Keratinocyte (primary cell): ENCODE measurements around the gene GTPBP1. TPM values are rescaled to one million over a fixed set of nuclear protein-coding genes. Genes with fewer than 3 reads are reported as not detected.

Source experiments
- DNase-seq: peaks from one replicate; pipeline ENCODE4 v3.0.0-alpha.2; 2011; ENCODE audit warnings: low read depth, missing footprints, low spot score
- FAIRE-seq: peaks from 2 replicates; lab custom pipeline; 2011; peaks lifted over from hg19 to GRCh38; lab: Jason Lieb, UNC
- H2AFZ ChIP-seq: 2 replicates; pipeline ENCODE4 v1.6.0; 2012; ENCODE audit warnings: low read length, control low read depth, inconsistent platforms; ENCODE audit not compliant: control insufficient read depth
- H3K27ac ChIP-seq: 2 replicates; pipeline ENCODE4 v1.5.1; 2011; ENCODE audit warnings: low read length; ENCODE audit not compliant: control insufficient read depth, insufficient read depth
- H3K27me3 ChIP-seq: 3 replicates; pipeline ENCODE4 v1.6.0; 2011; ENCODE audit warnings: low read length; ENCODE audit not compliant: control insufficient read depth, insufficient read depth; ENCODE audit errors: extremely low read depth
- H3K36me3 ChIP-seq, 2 experiments: 2 replicates in 1 of 2; 3 replicates in 1 of 2; pipeline ENCODE4 v1.5.1; 2011; ENCODE audit warnings: low read length in 2 of 2, mild to moderate bottlenecking in 1 of 2; ENCODE audit not compliant: control insufficient read depth in 2 of 2, insufficient read depth in 2 of 2; ENCODE audit errors: extremely low read depth in 1 of 2
- H3K4me1 ChIP-seq: 3 replicates; pipeline ENCODE4 v1.5.1; 2011; ENCODE audit warnings: low read length; ENCODE audit not compliant: control insufficient read depth, insufficient read depth; ENCODE audit errors: extremely low read depth
- H3K4me2 ChIP-seq: 3 replicates; pipeline ENCODE4 v1.6.0; 2011; ENCODE audit warnings: low read depth, low read length; ENCODE audit not compliant: control insufficient read depth, insufficient read depth; ENCODE audit errors: extremely low read depth
- H3K4me3 ChIP-seq, 3 experiments: fragments of 200-600 bp in 1 of 3; sonication (generic) in 1 of 3; 2 replicates in 2 of 3; 3 replicates in 1 of 3; pipeline ENCODE4 v1.5.1; 2011 to 2016; ENCODE audit warnings: low read length in 3 of 3, mild to moderate bottlenecking in 3 of 3, control low read depth in 2 of 3, inconsistent platforms in 1 of 3, low read depth in 1 of 3, mixed read lengths in 1 of 3, mixed run types in 1 of 3, moderate library complexity in 1 of 3; ENCODE audit not compliant: control insufficient read depth in 2 of 3, insufficient read depth in 2 of 3; ENCODE audit errors: extremely low read depth in 1 of 3
- H3K79me2 ChIP-seq: 2 replicates; pipeline ENCODE4 v1.6.0; 2012; ENCODE audit warnings: low read length; ENCODE audit not compliant: control insufficient read depth, insufficient read depth
- H3K9ac ChIP-seq: 3 replicates; pipeline ENCODE4 v1.6.0; 2011; ENCODE audit warnings: low read length; ENCODE audit not compliant: control insufficient read depth, insufficient read depth; ENCODE audit errors: extremely low read depth
- H3K9me1 ChIP-seq: 3 replicates; pipeline ENCODE4 v1.6.0; 2011; ENCODE audit warnings: low read length; ENCODE audit not compliant: control insufficient read depth, insufficient read depth; ENCODE audit errors: extremely low read depth
- H3K9me3 ChIP-seq: 2 replicates; pipeline ENCODE4 v1.5.1; 2012; ENCODE audit warnings: low read depth, low read length; ENCODE audit not compliant: control insufficient read depth
- H4K20me1 ChIP-seq: 3 replicates; pipeline ENCODE4 v1.6.0; 2011; ENCODE audit warnings: low read length; ENCODE audit not compliant: control insufficient read depth, insufficient read depth; ENCODE audit errors: extremely low read depth
- CTCF ChIP-seq, 3 experiments: IDR thresholded peaks in 1 of 3; conservative IDR thresholded peaks in 1 of 3; optimal IDR thresholded peaks in 1 of 3; 2 replicates in 2 of 3; 3 replicates in 1 of 3; pipeline versions ENCODE3 to v1.5.1; 2011; ENCODE audit warnings: low read length in 3 of 3, mild to moderate bottlenecking in 3 of 3, moderate library complexity in 2 of 3, control low read depth in 1 of 3, inconsistent platforms in 1 of 3; ENCODE audit not compliant: insufficient read depth in 2 of 3; ENCODE audit errors: extremely low read depth in 1 of 3
- EZH2 ChIP-seq: IDR thresholded peaks from one replicate; pipeline ENCODE4 v1.6.1; 2012; ENCODE audit warnings: inconsistent platforms, mild to moderate bottlenecking, low read length, moderate library complexity
- dilution Hi-C: fragments of 300-500 bp; cut with MboI; formaldehyde crosslinking; loops from one replicate; pipeline ENCODE4 v1.7.0; 2020; ENCODE audit warnings: low sequenced_read_pairs; ENCODE audit not compliant: extremely low pct_ligation_motif_present
- polyA plus RNA-seq, 5 experiments: library from polyadenylated mRNA; depleted of rRNA in 3 of 5; stranded (reverse) in 3 of 5; stranded (forward) in 1 of 5; unstranded in 1 of 5; fragments of >200 nt; gene quantifications; 1 replicate in 1 of 5; 2 replicates in 3 of 5; 3 replicates in 1 of 5; pipeline versions ENCODE4 v1.2.1 to v1.2.3, GENCODE V29; 2011 to 2012; ENCODE audit warnings: missing spikeins in 2 of 5, low read depth in 1 of 5, low replicate concordance in 1 of 5

GTPBP1 gene
- polyA plus RNA-seq, 1 donor (not counting 4 experiments of a cell fraction or from before 2014, with no cell fraction given) = 16.3 TPM

GRCh38 chr22:38731703-38732161, 26.0 kb downstream of the GTPBP1 start:
- dilution Hi-C loops = no loop called here
- Histone ChIP-seq H3K27me3 (no peaks in the 10 kb centered on the region), H3K4me2 (no peak overlapping the region), H3K4me3 (no peak overlapping the region), H3K9ac (no peak overlapping the region), H3K36me3 (peaks cover 46 to 48% of the 10 kb centered on the region in 2 experiments), H3K27ac (no peak overlapping the region), H3K9me3 (no peaks in the 10 kb centered on the region), H2AFZ (no peak overlapping the region), H4K20me1 (peaks cover 2% of the 10 kb centered on the region), H3K9me1 (no peaks in the 10 kb centered on the region), H3K79me2 (no peaks in the 10 kb centered on the region), H3K4me1 (peaks cover 9% of the 10 kb centered on the region)
- TF ChIP-seq EZH2 = no peak
- no peak for TF ChIP-seq CTCF (optimal IDR thresholded peaks at IDR 0.05 in 1 of 3, IDR thresholded peaks at IDR 0.05 in 1 of 3, conservative IDR thresholded peaks at IDR 0.05 in 1 of 3; ENCODE audit: extremely low read depth in 1 of 3, insufficient read depth in 2 of 3, low read length in 3 of 3)
- FAIRE-seq = no peak
- no peak for DNase-seq

GRCh38 chr22:38732251-38732815, 26.6 kb downstream of the GTPBP1 start:
- no peaks in the 10 kb centered on the region for H3K79me2 ChIP-seq
- dilution Hi-C loops = no loop called here
- no peak overlapping the region for H2AFZ ChIP-seq
- no peaks in the 10 kb centered on the region for H3K9me1 ChIP-seq
- H3K4me2 ChIP-seq = no peak overlapping the region
- H3K9ac ChIP-seq = no peak overlapping the region
- no peak for DNase-seq
- no peaks in the 10 kb centered on the region for H3K9me3 ChIP-seq
- peaks cover 14% of the 10 kb centered on the region for H3K4me1 ChIP-seq
- H3K27ac ChIP-seq = no peak overlapping the region
- FAIRE-seq = no peak
- no peak overlapping the region for H3K4me3 ChIP-seq
- peaks cover 43 to 47% of the 10 kb centered on the region in 2 experiments for H3K36me3 ChIP-seq
- no peak for TF ChIP-seq EZH2
- peaks cover 2% of the 10 kb centered on the region for H4K20me1 ChIP-seq
- no peaks in the 10 kb centered on the region for H3K27me3 ChIP-seq

- dilution Hi-C loops = no loop called here
- peaks cover 23% of the 10 kb centered on the region for H3K4me1 ChIP-seq
These were observed 27.6 kb downstream of the GTPBP1 start for GRCh38 chr22:38733329-38733723.

More at GRCh38 chr22:38733329-38733723, 27.6 kb downstream of the GTPBP1 start:
- Histone ChIP-seq H3K36me3 (peaks cover 45 to 56% of the 10 kb centered on the region in 2 experiments), H3K9ac (no peak overlapping the region), H3K9me3 (no peaks in the 10 kb centered on the region), H4K20me1 (peaks cover 2% of the 10 kb centered on the region), H2AFZ (no peak overlapping the region), H3K27ac (no peak overlapping the region), H3K4me3 (no peak overlapping the region), H3K79me2 (no peaks in the 10 kb centered on the region), H3K4me2 (no peak overlapping the region), H3K9me1 (no peaks in the 10 kb centered on the region), H3K27me3 (no peaks in the 10 kb centered on the region)
- TF ChIP-seq EZH2 (no peak), CTCF (optimal IDR thresholded peaks at IDR 0.05 in 1 of 3, IDR thresholded peaks at IDR 0.05 in 1 of 3, conservative IDR thresholded peaks at IDR 0.05 in 1 of 3; ENCODE audit: extremely low read depth in 1 of 3, insufficient read depth in 2 of 3, low read length in 3 of 3) (peak; percentile 81 to 93 (median 88))
- FAIRE-seq (no peak), DNase-seq (no peak)
